ENCODE measurements around the gene AP2B1.

GRCh38 chr17:35728551-35728950 lies 141.4 kb downstream of the AP2B1 start:
- TF ChIP-seq, protein P1, sequence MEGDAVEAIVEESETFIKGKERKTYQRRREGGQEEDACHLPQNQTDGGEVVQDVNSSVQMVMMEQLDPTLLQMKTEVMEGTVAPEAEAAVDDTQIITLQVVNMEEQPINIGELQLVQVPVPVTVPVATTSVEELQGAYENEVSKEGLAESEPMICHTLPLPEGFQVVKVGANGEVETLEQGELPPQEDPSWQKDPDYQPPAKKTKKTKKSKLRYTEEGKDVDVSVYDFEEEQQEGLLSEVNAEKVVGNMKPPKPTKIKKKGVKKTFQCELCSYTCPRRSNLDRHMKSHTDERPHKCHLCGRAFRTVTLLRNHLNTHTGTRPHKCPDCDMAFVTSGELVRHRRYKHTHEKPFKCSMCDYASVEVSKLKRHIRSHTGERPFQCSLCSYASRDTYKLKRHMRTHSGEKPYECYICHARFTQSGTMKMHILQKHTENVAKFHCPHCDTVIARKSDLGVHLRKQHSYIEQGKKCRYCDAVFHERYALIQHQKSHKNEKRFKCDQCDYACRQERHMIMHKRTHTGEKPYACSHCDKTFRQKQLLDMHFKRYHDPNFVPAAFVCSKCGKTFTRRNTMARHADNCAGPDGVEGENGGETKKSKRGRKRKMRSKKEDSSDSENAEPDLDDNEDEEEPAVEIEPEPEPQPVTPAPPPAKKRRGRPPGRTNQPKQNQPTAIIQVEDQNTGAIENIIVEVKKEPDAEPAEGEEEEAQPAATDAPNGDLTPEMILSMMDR (conservative IDR thresholded peaks at IDR 0.05; ENCODE audit: low read length), result no peak
- TF ChIP-seq EZH2phosphoT487 (IDR thresholded peaks at IDR 0.05; ENCODE audit: borderline replicate concordance, low read depth, low read length), result no peak
